Neural progenitor cell (in vitro differentiated cells): Measurements from ENCODE around the gene ATF3.

ENCODE experiments used
- EZH2 ChIP-seq: fragments of 200-600 bp; sonication (generic); IDR thresholded peaks from 2 replicates; pipeline ENCODE4 v1.6.1; 2017; ENCODE audit warnings: antibody characterized with exemption, mild to moderate bottlenecking, moderate library complexity
- EZH2phosphoT487 ChIP-seq: fragments of 200-600 bp; sonication (generic); IDR thresholded peaks from 2 replicates; pipeline ENCODE4 v1.6.1; 2017; ENCODE audit warnings: antibody characterized with exemption
- TF ChIP-seq, protein P1 (sequence below): fragments of 200-600 bp; sonication (generic); IDR thresholded peaks from 2 replicates; pipeline ENCODE4 v1.5.1; 2017; ENCODE audit warnings: antibody characterized with exemption, mild to moderate bottlenecking

DNA sequence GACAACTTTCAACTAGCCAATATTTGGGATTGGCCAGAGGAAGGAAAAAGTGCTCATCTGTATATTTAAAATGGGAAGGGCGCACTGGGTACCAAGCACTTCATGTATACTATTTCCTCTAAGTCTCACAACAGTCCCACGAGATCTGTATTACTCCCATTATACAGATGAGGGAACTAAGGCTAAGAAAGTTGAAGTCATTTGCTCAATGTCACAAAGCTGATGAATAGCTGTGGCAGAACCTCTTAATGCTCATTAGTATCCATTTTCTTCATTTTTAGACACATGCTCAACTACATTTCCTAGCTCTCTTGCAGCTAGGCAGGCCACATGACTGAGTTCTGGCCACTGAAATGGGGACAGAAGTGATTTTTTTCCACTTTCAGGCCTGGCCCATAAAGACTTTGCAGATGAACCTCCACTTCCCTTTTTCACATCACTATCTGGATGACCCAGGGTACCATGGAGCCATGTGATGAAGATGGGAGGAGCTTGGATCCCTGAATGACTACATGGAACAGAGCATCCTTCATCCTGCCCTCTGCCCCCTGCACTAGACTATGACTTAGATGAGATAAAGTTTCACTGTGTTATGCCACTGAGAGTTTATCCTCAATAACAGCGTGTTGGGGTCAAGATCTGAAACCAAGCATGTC lies 31.8 kb downstream of the ATF3 start:
- TF ChIP-seq, protein P1, sequence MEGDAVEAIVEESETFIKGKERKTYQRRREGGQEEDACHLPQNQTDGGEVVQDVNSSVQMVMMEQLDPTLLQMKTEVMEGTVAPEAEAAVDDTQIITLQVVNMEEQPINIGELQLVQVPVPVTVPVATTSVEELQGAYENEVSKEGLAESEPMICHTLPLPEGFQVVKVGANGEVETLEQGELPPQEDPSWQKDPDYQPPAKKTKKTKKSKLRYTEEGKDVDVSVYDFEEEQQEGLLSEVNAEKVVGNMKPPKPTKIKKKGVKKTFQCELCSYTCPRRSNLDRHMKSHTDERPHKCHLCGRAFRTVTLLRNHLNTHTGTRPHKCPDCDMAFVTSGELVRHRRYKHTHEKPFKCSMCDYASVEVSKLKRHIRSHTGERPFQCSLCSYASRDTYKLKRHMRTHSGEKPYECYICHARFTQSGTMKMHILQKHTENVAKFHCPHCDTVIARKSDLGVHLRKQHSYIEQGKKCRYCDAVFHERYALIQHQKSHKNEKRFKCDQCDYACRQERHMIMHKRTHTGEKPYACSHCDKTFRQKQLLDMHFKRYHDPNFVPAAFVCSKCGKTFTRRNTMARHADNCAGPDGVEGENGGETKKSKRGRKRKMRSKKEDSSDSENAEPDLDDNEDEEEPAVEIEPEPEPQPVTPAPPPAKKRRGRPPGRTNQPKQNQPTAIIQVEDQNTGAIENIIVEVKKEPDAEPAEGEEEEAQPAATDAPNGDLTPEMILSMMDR: no peak
- TF ChIP-seq EZH2phosphoT487 (no peak), EZH2 (no peak)
